ENCODE data around the gene ELFN1.

GRCh38 chr7:1675673-1676549 lies 5.8 kb downstream of the ELFN1 start:
- TF ChIP-seq POLR2A (IDR thresholded peaks at IDR 0.05) (no peak), CTCF (IDR thresholded peaks at IDR 0.05) (no peak), EP300 (IDR thresholded peaks at IDR 0.05) (no peak)

All from gastroesophageal sphincter (tissue), 3 donors.